Measurements from ENCODE around the gene MRPS10. TPM values are rescaled to one million over a fixed set of nuclear protein-coding genes. Genes with fewer than 3 reads are reported as not detected.
A peak's percentile ranks its signal among the peaks of the same experiment; 100 is the strongest.

Gene MRPS10
- total RNA-seq, 1 experiment from 2014 or later, result 62.9 TPM

- peak overlapping the region; percentile 89 for H3K27ac Mint-ChIP-seq (ENCODE audit: low read depth, unreplicated experiment)
Measured at GRCh38 chr6:42239736-42240375, 22.2 kb upstream of the MRPS10 start.

GRCh38 chr6:42239333-42239732 is 21.7 kb upstream of the MRPS10 start:
- POLR2A ChIA-PET, result interaction anchor here (0.5 to 2.1 kb wide), 15 partner anchors 8 to 736 kb away, joined by 3 to 56 read pairs (median 4); partner anchors contain the start of genes MRPS10 and TRERF1
- intact Hi-C loops (cut with micrococcal nuclease), result loop anchor here (5.0 to 10.0 kb wide), 3 partner anchors 95 to 635 kb away; partner anchors contain the start of genes RPL7L1 and TRERF1

More at GRCh38 chr6:42239736-42240375, 22.2 kb upstream of the MRPS10 start:
- peak; percentile 85 for DNase-seq (ENCODE audit: unreplicated experiment)
- ChIA-PET POLR2A (interaction anchor here (0.5 to 2.1 kb wide), 14 partner anchors 9 to 736 kb away, joined by 3 to 56 read pairs (median 5); partner anchors contain the start of genes MRPS10 and TRERF1), CTCF (interaction anchor here (0.5 to 1.9 kb wide), 7 partner anchors 9 to 308 kb away, joined by 3 to 10 read pairs (median 4); partner anchors contain the start of gene MRPS10)
- Mint-ChIP-seq H3K9me3 (ENCODE audit: unreplicated experiment) (no peaks in the 10 kb centered on the region), H3K4me1 (ENCODE audit: insufficient read depth, unreplicated experiment) (peaks cover 23% of the 10 kb centered on the region), H3K4me3 (ENCODE audit: unreplicated experiment) (peak overlapping the region; percentile 24), H3K27me3 (ENCODE audit: insufficient read depth, unreplicated experiment) (no peaks in the 10 kb centered on the region), H3K36me3 (ENCODE audit: insufficient read depth, unreplicated experiment) (peaks cover 65% of the 10 kb centered on the region)
- no TSS peak for BruUV-seq (replicated peaks)
- TF ChIP-seq CTCF (IDR thresholded peaks at IDR 0.05; ENCODE audit: unreplicated experiment), result no peak
- intact Hi-C loops (cut with micrococcal nuclease), result loop anchor here (5.0 to 10.0 kb wide), 3 partner anchors 95 to 635 kb away; partner anchors contain the start of genes RPL7L1 and TRERF1

DNA sequence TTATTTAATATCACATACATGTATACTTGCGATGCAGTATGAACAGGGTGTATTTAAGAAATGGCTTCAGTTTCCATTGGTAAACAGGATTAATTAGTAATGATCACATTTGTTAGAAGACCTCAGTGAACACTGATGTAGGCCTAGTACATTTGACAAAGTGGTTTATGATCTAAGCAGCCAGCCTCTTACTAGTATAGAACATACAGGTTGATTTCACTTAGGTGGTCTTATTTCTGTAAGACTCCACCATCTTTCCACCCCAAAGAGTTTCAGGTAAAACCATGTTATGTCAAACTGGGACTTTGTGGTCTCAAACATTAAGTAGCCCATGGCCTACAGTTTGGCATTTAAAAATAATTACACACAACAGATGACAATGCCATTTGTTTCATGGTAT is 20.2 kb upstream of the MRPS10 start:
- TF ChIP-seq CTCF (IDR thresholded peaks at IDR 0.05; ENCODE audit: unreplicated experiment), result no peak
- H3K4me1 Mint-ChIP-seq (ENCODE audit: insufficient read depth, unreplicated experiment), result peaks cover 23% of the 10 kb centered on the region
- no peak overlapping the region for H3K4me3 Mint-ChIP-seq (ENCODE audit: unreplicated experiment)
- H3K27ac Mint-ChIP-seq (ENCODE audit: low read depth, unreplicated experiment), result no peak overlapping the region
- ChIA-PET POLR2A (no interaction called here), CTCF (interaction anchor here (0.6 to 1.0 kb wide), 2 partner anchors 296 to 311 kb away, joined by 4 to 5 read pairs; no protein-coding TSS in a partner anchor)
- peaks cover 68% of the 10 kb centered on the region for H3K36me3 Mint-ChIP-seq (ENCODE audit: insufficient read depth, unreplicated experiment)
- intact Hi-C loops (cut with micrococcal nuclease), result loop anchor here (5.0 to 10.0 kb wide), 3 partner anchors 97 to 637 kb away; partner anchors contain the start of genes RPL7L1 and TRERF1
- no peaks in the 10 kb centered on the region for H3K27me3 Mint-ChIP-seq (ENCODE audit: insufficient read depth, unreplicated experiment)
- no peak for DNase-seq (ENCODE audit: unreplicated experiment)
- no peaks in the 10 kb centered on the region for H3K9me3 Mint-ChIP-seq (ENCODE audit: unreplicated experiment)
- no TSS peak for BruUV-seq (replicated peaks)

More at GRCh38 chr6:42239333-42239732, 21.7 kb upstream of the MRPS10 start:
- BruUV-seq (replicated peaks), result no TSS peak
- peaks cover 23% of the 10 kb centered on the region for H3K4me1 Mint-ChIP-seq (ENCODE audit: insufficient read depth, unreplicated experiment)
- no peaks in the 10 kb centered on the region for H3K9me3 Mint-ChIP-seq (ENCODE audit: unreplicated experiment)
- H3K4me3 Mint-ChIP-seq (ENCODE audit: unreplicated experiment), result peak overlapping the region; percentile 24
- no peaks in the 10 kb centered on the region for H3K27me3 Mint-ChIP-seq (ENCODE audit: insufficient read depth, unreplicated experiment)
- no peak for TF ChIP-seq CTCF (IDR thresholded peaks at IDR 0.05; ENCODE audit: unreplicated experiment)
- peak; percentile 62 for DNase-seq (ENCODE audit: unreplicated experiment)
- CTCF ChIA-PET, result interaction anchor here (0.5 to 1.9 kb wide), 7 partner anchors 8 to 308 kb away, joined by 3 to 10 read pairs (median 4); partner anchors contain the start of gene MRPS10
- H3K36me3 Mint-ChIP-seq (ENCODE audit: insufficient read depth, unreplicated experiment), result peaks cover 64% of the 10 kb centered on the region
- H3K27ac Mint-ChIP-seq (ENCODE audit: low read depth, unreplicated experiment), result peak overlapping the region; percentile 89

Measured in MCF 10A (cell line).